GM19239 (cell line): ENCODE measurements around the gene CDK16.
"Not testable (repeated sequence)": the region's sequence is repeated elsewhere in the genome, so short reads cannot be mapped to it uniquely, and the experiment has no call there.

Source experiments
- DNase-seq: peaks from one replicate; pipeline ENCODE4 v3.0.0; 2011; ENCODE audit warnings: low spot score; ENCODE audit not compliant: insufficient read length
- FAIRE-seq: peaks from 2 replicates; lab custom pipeline; 2011; peaks lifted over from hg19 to GRCh38; lab: Jason Lieb, UNC

The CDK16 gene

DNA sequence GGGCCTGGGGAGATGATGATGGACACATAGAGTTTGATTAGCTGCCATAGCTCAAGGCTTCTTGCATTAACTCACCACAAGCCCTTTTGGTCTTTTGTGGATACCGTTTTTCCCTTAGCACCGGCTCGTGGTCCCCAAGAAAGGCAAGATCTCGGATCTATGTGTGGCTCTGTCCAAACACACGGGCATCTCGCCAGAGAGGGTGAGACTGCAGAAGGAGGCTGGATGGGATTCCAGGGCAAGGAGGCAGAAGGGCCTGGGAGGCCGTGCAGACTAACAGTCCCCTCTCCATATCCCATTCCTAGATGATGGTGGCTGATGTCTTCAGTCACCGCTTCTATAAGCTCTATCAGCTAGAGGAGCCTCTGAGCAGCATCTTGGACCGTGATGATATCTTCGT is 23.8 kb downstream of the CDK16 start:
- FAIRE-seq (no peak), DNase-seq (no peak)

GRCh38 chrX:47243351-47243750 is 24.9 kb downstream of the CDK16 start:
- DNase-seq, result no peak
- FAIRE-seq, result no peak

GRCh38 chrX:47244676-47245075 is 26.2 kb downstream of the CDK16 start:
- no peak for DNase-seq
- no peak for FAIRE-seq

DNA sequence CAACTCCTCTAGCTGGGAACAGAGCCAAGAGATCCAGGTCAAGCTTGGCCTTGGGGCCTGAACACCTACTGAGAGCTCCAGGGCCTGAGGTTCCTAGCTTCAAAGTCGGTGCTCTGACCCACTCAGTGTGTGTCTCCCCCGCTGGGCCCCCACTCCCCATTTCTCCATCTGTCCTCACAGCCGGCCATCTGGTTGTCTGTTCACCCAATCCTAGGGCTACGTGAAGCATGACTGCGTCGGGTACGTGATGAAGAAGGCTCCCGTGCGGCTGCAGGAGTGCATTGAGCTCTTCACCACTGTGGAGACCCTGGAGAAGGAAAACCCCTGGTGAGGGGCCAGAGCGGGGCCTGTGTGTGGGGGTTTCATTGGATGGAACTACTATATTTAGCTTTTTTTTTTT is 26.7 kb downstream of the CDK16 start:
- DNase-seq, result no peak

DNA sequence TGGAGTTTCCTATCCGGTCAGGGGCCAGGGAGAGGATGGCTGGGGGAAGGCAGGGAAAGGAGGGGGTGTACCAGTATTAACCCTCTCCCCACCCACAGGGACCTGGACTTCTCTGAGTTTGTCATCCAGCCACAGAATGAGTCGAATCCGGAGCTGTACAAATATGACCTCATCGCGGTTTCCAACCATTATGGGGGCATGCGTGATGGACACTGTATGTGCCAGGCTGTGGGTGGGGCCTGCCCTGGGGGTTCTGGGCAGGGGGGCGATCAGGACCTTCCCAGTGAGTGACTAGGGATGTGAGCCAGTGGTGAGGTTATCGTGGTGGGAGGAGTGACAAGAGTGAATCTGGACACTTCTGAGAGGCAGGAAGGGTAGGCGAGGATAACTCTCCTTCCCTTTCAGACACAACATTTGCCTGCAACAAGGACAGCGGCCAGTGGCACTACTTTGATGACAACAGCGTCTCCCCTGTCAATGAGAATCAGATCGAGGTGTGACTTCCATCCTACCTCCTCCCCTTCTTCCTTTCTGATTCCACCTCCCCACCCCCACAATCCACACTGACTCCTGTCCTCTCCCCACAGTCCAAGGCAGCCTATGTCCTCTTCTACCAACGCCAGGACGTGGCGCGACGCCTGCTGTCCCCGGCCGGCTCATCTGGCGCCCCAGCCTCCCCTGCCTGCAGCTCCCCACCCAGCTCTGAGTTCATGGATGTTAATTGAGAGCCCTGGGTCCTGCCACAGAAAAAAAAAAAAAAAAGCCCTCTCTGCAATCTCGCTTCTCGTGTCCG is 28.9 kb downstream of the CDK16 start:
- FAIRE-seq, result no peak
- DNase-seq, result no peak

More for the DNA sequence above, 26.7 kb downstream of the CDK16 start:
- FAIRE-seq, result no peak

DNA sequence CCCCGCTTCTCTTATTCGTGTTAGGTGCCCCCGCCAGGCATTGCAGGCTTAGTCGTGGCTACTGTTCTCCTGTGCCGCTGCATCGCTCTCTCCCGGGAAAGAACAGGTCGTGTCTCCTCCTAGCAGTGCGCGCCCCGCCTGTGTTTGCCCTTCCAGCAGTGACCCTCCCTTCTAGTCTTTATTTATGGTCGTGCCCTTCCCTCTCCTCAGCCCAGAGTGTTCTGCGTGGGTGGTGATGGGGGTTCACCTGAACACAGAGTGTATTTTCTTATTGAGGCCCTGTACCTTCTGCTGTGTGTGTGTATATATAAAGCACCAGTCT is 29.5 kb downstream of the CDK16 start:
- DNase-seq, result no peak
- peak; percentile 54 for FAIRE-seq

GRCh38 chrX:47248576-47248975 is 30.1 kb downstream of the CDK16 start:
- FAIRE-seq (no peak), DNase-seq (no peak)

GRCh38 chrX:47250017-47250347 is 31.5 kb downstream of the CDK16 start:
- DNase-seq (no peak), FAIRE-seq (no peak)

GRCh38 chrX:47257620-47258019 is 39.1 kb downstream of the CDK16 start:
- FAIRE-seq, DNase-seq: not testable (repeated sequence)

GRCh38 chrX:47264483-47265173 is 46.1 kb downstream of the CDK16 start:
- DNase-seq, result no peak
- no peak for FAIRE-seq

GRCh38 chrX:47266643-47267042 is 48.2 kb downstream of the CDK16 start:
- no peak for FAIRE-seq
- no peak for DNase-seq

DNA sequence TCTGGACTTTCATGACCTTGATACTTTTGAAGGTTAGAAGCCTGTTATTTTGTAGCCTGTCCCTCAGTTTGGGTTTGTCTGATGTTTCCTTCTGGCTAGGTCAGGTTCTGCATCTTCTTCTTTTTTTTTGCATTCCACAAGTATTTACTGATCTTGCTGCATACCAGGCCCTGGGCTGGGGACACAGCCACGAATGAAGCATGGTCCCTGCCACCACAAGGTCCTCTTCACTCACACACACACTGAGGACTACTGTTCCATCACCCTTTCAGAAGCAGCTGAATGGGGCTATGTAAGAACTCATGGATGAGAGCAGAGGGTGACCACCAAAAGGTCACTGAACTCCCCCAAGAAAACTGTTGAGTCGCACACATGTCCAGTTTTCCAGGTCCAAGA is 53.5 kb downstream of the CDK16 start:
- no peak for DNase-seq
- FAIRE-seq, result no peak

GRCh38 chrX:47273011-47273730 is 54.7 kb downstream of the CDK16 start:
- FAIRE-seq (no peak), DNase-seq (no peak)

- FAIRE-seq (no peak), DNase-seq (no peak)
Observed at GRCh38 chrX:47278691-47279090, 60.2 kb downstream of the CDK16 start.
